DOHH2 (cell line): ENCODE results near the gene RIMS3.
"Not testable (repeated sequence)": the region's sequence is repeated elsewhere in the genome, so short reads cannot be mapped to it uniquely, and the experiment has no call there.

ENCODE experiments used
- H3F3A ChIP-seq: fragments of 200-600 bp; sonication (generic), shearing (Covaris generic); 2 replicates; pipeline ENCODE4 v1.6.0; 2016; ENCODE audit warnings: antibody characterized with exemption, mild to moderate bottlenecking; ENCODE audit not compliant: control insufficient read depth, insufficient read depth
- H3K27ac ChIP-seq: fragments of 200-600 bp; sonication (generic); 2 replicates; pipeline ENCODE4 v1.5.1; 2014; ENCODE audit warnings: low read depth, mild to moderate bottlenecking, low read length, moderate library complexity
- H3K27me3 ChIP-seq: fragments of 200-600 bp; sonication (generic); 2 replicates; pipeline ENCODE4 v1.6.1; 2014; ENCODE audit warnings: mild to moderate bottlenecking, low read length, mixed read lengths; ENCODE audit not compliant: control insufficient read depth
- H3K36me3 ChIP-seq: fragments of 200-600 bp; sonication (generic); 2 replicates; pipeline ENCODE4 v1.6.1; 2014; ENCODE audit warnings: mild to moderate bottlenecking, low read length, moderate library complexity, mixed read lengths; ENCODE audit not compliant: control insufficient read depth
- H3K4me1 ChIP-seq: fragments of 200-600 bp; sonication (generic); 2 replicates; pipeline ENCODE4 v1.6.1; 2014; ENCODE audit warnings: mild to moderate bottlenecking, low read length, mixed read lengths; ENCODE audit not compliant: control insufficient read depth
- H3K4me2 ChIP-seq: fragments of 200-600 bp; sonication (generic); 2 replicates; pipeline ENCODE4 v1.6.0; 2014; ENCODE audit warnings: mild to moderate bottlenecking, low read length, moderate library complexity
- H3K4me3 ChIP-seq: fragments of 200-600 bp; sonication (generic); 2 replicates; pipeline ENCODE4 v1.5.1; 2014; ENCODE audit warnings: mild to moderate bottlenecking, low read length, mixed read lengths
- H3K79me2 ChIP-seq: fragments of 200-600 bp; sonication (generic); 2 replicates; pipeline ENCODE4 v1.6.1; 2014; ENCODE audit warnings: mild to moderate bottlenecking, low read length, mixed read lengths; ENCODE audit not compliant: control insufficient read depth
- H3K9me2 ChIP-seq: fragments of 200-600 bp; sonication (generic); replicated peaks from 2 replicates; pipeline ENCODE4 v1.6.1; 2014; ENCODE audit warnings: mild to moderate bottlenecking, low read length, mixed read lengths; ENCODE audit not compliant: control insufficient read depth
- H3K9me3 ChIP-seq: fragments of 200-600 bp; sonication (generic); 2 replicates; pipeline ENCODE4 v1.6.1; 2014; ENCODE audit warnings: antibody characterized with exemption, low read length, mixed read lengths; ENCODE audit not compliant: control insufficient read depth, insufficient read depth
- H4K20me1 ChIP-seq: fragments of 200-600 bp; sonication (generic); 2 replicates; pipeline ENCODE4 v1.6.0; 2014; ENCODE audit warnings: low read depth, mild to moderate bottlenecking, antibody characterized with exemption, low read length, moderate library complexity; ENCODE audit not compliant: control insufficient read depth, insufficient read depth
- EZH2phosphoT487 ChIP-seq: fragments of 200-600 bp; sonication (generic); IDR thresholded peaks from 2 replicates; pipeline ENCODE4 v1.6.1; 2017; ENCODE audit warnings: borderline replicate concordance, mild to moderate bottlenecking, antibody characterized with exemption, low read length, moderate library complexity, mixed read lengths
- TF ChIP-seq, protein P1 (sequence below): fragments of 200-600 bp; sonication (generic); IDR thresholded peaks from one replicate; pipeline ENCODE4 v1.5.1; 2014; ENCODE audit warnings: antibody characterized with exemption, mild to moderate bottlenecking, low read depth, low read length; ENCODE audit not compliant: poor library complexity, severe bottlenecking

The RIMS3 gene

DNA sequence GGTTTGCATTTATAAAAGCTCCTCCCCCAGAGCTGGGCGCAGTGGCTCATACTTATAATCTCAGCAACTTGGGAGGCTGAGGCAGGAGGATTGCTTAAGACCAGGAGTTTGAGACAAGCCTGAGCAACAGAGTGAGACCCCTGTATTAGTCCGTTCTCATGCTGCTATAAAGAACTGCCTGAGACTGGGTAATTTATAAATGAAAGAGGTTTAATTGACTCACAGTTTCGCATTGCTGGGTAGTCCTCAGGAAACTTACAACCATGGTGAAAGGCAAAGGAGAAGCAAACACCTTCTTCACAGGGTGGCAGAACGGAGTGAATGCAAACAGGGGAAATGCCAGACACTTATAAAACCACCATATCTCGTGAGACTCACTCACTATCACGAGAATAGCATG is 81.5 kb downstream of the RIMS3 start:
- Histone ChIP-seq H3K4me3 (no peak overlapping the region), H3K4me2 (no peak overlapping the region), H3F3A (no peaks in the 10 kb centered on the region), H4K20me1 (no peaks in the 10 kb centered on the region), H3K36me3 (no peaks in the 10 kb centered on the region), H3K9me3 (no peaks in the 10 kb centered on the region), H3K27me3 (peaks cover 14% of the 10 kb centered on the region; the same call in 1 of the 2 replicates), H3K27ac (no peak overlapping the region), H3K4me1 (no peaks in the 10 kb centered on the region), H3K9me2 (no peaks in the 10 kb centered on the region), H3K79me2 (no peaks in the 10 kb centered on the region)
- TF ChIP-seq, protein P1, sequence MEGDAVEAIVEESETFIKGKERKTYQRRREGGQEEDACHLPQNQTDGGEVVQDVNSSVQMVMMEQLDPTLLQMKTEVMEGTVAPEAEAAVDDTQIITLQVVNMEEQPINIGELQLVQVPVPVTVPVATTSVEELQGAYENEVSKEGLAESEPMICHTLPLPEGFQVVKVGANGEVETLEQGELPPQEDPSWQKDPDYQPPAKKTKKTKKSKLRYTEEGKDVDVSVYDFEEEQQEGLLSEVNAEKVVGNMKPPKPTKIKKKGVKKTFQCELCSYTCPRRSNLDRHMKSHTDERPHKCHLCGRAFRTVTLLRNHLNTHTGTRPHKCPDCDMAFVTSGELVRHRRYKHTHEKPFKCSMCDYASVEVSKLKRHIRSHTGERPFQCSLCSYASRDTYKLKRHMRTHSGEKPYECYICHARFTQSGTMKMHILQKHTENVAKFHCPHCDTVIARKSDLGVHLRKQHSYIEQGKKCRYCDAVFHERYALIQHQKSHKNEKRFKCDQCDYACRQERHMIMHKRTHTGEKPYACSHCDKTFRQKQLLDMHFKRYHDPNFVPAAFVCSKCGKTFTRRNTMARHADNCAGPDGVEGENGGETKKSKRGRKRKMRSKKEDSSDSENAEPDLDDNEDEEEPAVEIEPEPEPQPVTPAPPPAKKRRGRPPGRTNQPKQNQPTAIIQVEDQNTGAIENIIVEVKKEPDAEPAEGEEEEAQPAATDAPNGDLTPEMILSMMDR: no peak
- no peak for TF ChIP-seq EZH2phosphoT487

DNA sequence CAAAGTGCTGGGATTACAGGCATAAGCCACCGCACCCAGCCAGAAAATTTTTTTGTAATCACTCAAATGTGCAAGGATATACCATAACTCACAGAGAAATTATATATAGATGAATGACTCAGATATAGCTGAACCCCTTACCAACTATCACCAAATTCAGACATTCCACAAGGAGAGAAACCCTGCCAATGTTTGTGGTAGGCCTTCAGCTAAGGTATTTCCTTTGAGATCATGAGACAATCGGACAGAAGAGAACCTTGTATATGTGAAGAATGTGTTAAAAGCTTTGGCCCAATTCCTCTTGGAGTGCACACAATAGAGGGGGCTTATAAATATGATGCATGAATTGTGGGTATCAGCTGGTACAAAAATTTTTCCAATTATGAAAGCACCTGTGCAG is 83.4 kb downstream of the RIMS3 start:
- no peaks in the 10 kb centered on the region for H3K9me3 ChIP-seq
- H3K9me2 ChIP-seq: no peaks in the 10 kb centered on the region
- H3F3A ChIP-seq: no peaks in the 10 kb centered on the region
- no peak overlapping the region for H3K4me3 ChIP-seq
- H4K20me1 ChIP-seq: no peaks in the 10 kb centered on the region
- peaks cover 8% of the 10 kb centered on the region; the same call in 1 of the 2 replicates for H3K27me3 ChIP-seq
- H3K36me3 ChIP-seq: no peaks in the 10 kb centered on the region
- no peak for TF ChIP-seq EZH2phosphoT487
- H3K79me2 ChIP-seq: no peaks in the 10 kb centered on the region
- no peak overlapping the region for H3K4me2 ChIP-seq
- H3K4me1 ChIP-seq: no peaks in the 10 kb centered on the region
- no peak overlapping the region for H3K27ac ChIP-seq

- no peak overlapping the region for H3K4me2 ChIP-seq
These were observed 90.1 kb downstream of the RIMS3 start for GRCh38 chr1:40575336-40575735.

GRCh38 chr1:40574805-40575204 is 90.7 kb downstream of the RIMS3 start:
- not testable (repeated sequence) for H3K9me2 ChIP-seq, H4K20me1 ChIP-seq, H3K27me3 ChIP-seq, H3K79me2 ChIP-seq, H3K4me3 ChIP-seq, H3K9me3 ChIP-seq, H3K4me2 ChIP-seq, H3F3A ChIP-seq, H3K4me1 ChIP-seq, H3K27ac ChIP-seq, H3K36me3 ChIP-seq

More at GRCh38 chr1:40575336-40575735, 90.1 kb downstream of the RIMS3 start:
- H3K4me1 ChIP-seq: no peaks in the 10 kb centered on the region
- TF ChIP-seq, protein P1: no peak
- TF ChIP-seq EZH2phosphoT487: no peak
- no peaks in the 10 kb centered on the region for H3K79me2 ChIP-seq
- no peaks in the 10 kb centered on the region for H3F3A ChIP-seq
- H3K36me3 ChIP-seq: no peaks in the 10 kb centered on the region
- H4K20me1 ChIP-seq: no peaks in the 10 kb centered on the region
- H3K9me3 ChIP-seq: no peaks in the 10 kb centered on the region
- no peaks in the 10 kb centered on the region for H3K27me3 ChIP-seq
- H3K9me2 ChIP-seq: no peaks in the 10 kb centered on the region
- H3K27ac ChIP-seq: no peak overlapping the region
- H3K4me3 ChIP-seq: no peak overlapping the region
